Activated CD8-positive, alpha-beta memory T cell treated with anti-CD3 and anti-CD28 coated beads, Interleukin-2, amount 50 U/mL, for 24 hours (primary cell): ENCODE data around the gene PCDHGC5.
A peak's percentile ranks its signal among the peaks of the same experiment; 100 is the strongest.

Experiments used
- DNase-seq: peaks from one replicate; pipeline ENCODE4 v3.0.0-alpha.2; 2020; ENCODE audit errors: extremely low read depth

The PCDHGC5 gene

DNA sequence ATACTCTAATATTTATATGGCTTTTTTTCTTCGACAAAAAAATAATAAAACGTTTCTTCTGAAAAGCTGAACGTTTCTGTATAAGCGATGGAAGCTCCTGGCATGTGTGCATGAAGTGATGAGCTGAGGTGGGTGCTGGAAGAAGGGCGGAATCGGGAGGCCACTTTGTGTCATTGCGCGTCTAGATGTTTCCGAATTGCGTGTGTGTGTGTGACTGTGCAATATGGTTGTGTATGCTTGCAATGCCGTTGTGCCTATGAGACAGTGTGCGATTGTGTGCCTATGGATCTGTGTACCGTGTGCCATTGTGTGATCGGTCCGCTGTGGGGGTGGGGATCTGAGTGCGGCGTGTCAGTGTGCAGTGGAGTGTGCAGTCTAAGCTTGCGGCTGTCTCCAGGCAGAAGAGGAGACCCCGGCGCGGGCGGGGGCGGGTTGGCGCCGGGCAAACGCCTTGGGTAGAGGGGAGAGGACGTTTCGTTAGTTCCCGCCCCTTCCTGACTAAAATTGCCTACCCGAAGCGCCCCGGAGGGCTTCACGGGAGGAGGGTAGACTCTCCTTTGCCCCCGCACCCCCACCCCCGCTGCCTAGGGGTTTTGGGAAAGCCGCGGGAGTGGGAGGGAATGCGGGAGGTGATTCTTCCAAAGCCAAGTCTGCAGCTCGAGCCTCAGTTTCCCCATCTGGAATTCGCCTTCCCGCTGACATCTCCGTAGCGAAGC lies 24.2 kb downstream of the PCDHGC5 start:
- DNase-seq: no peak

DNA sequence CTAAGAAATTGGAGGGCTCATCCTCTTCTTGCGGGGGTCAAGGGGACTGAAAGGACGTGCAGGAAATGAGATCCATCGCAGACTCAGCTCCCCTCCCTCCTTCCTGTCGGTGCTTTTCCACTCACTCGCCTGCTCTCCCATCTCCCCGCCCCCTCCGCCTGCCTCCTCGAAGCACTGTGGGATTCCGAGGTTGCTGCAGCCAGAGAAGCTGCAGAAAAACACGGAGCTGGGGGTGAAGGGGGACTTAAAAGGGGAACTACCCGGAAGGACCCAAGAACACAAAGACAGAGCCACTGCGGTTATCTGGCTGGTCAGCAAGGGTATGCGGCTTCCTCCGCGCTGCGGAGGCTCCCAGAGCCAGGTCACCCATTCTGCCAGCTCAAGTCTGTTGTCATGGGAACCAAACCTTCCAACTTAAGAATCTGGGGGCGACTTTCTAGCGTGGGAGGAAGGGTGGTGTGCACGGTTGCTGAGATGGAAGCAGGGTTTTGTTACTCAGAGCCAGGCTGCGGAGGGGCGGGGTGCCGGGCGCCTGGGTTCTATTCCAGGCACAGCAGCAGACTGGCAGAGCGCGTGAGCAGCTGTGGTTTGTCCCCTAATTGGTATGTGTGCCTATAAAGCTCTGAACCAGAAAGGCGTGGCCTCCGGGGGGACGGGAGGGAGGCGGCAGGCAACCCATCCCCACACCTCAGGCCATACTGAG lies 24.9 kb downstream of the PCDHGC5 start:
- peak; percentile 44 for DNase-seq

GRCh38 chr5:141514330-141515133 lies 25.7 kb downstream of the PCDHGC5 start:
- no peak for DNase-seq

- DNase-seq: no peak
Measured at GRCh38 chr5:141515141-141515540, 26.3 kb downstream of the PCDHGC5 start.

GRCh38 chr5:141515946-141516671 lies 27.2 kb downstream of the PCDHGC5 start:
- DNase-seq: no peak

GRCh38 chr5:141516672-141517025 lies 27.8 kb downstream of the PCDHGC5 start:
- DNase-seq: no peak

- no peak for DNase-seq
Measured at GRCh38 chr5:141517312-141517711, 28.4 kb downstream of the PCDHGC5 start.

DNA sequence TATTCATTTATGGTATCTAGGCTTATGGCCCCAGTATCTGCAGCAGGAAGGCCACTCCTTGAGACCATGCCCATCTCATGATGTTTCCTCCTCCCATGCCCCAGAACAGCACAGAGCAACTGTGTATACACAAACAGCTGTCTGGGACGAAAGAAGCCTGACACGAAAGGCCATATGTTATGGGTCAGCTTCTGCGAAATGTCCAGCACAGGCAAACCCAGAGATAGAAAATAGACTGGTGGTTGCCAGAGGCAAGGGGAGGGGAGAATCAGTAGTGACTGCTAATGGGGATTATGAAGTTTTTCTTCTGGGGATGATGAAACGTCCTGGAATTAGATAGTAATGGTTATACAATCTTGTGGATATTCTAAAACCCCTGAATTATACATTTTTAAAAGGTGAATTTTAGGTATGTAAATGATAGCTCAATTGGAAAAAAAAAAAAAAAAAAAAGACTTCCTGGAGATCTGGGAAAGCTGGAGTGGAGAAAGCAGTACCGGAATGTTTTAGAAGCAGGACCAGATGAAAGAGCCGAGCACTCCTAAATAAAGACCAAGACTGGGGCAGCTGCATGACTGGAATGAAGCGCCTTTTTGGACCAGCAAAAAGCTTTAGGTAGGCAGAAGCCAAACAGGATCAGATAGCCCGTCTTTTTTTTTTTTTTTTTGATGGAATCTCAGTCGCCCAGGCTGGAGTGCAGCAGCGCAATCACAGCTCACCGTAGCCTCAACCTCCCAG lies 29.2 kb downstream of the PCDHGC5 start:
- no peak for DNase-seq

DNA sequence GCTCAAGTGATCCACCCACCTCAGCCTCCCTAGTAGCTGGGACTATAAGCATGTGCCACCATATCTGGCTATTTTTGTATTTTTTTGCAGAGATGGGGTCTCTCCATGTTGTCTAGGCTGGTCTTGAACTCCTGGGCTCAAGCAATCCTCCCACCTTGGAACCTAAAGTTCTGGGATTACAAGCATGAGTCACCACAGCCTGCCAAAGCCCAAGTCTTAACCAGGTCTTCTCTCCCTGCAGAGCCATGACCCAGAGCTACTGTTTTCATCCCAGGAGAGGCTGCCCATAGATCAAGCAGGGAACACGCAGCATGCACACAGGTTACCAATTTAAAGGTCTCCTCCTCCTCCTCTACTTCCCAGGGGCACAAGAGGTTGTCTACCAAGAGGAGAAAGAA lies 29.7 kb downstream of the PCDHGC5 start:
- DNase-seq: no peak

GRCh38 chr5:141519605-141520565 lies 31.0 kb downstream of the PCDHGC5 start:
- no peak for DNase-seq

DNA sequence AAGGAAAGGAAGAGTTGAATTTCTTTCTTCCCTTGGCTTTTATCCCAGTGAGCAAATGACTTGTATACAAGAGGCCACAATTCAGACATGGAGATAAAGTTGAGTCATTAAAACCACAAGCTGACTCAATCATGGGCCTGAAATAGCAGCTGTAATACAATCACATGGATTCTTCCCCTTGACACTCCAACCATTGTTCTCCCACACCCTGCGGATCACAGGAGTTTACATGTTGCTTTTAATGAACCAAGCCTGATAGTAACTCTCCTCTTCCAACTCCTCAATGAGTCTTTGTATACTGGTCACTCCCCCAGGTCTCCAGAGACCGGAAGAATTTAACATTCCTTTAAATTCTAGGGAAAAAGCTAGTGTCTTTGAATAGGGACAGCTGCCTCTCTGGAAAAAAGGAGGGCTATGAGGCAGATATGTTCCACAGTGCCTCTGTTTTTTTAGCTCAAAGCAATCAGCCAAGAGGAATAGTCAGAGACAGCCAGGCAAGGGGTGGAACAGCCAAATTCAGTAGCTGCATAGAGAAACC lies 32.4 kb downstream of the PCDHGC5 start:
- no peak for DNase-seq

- no peak for DNase-seq
Measured at GRCh38 chr5:141522301-141522700, 33.4 kb downstream of the PCDHGC5 start.

DNA sequence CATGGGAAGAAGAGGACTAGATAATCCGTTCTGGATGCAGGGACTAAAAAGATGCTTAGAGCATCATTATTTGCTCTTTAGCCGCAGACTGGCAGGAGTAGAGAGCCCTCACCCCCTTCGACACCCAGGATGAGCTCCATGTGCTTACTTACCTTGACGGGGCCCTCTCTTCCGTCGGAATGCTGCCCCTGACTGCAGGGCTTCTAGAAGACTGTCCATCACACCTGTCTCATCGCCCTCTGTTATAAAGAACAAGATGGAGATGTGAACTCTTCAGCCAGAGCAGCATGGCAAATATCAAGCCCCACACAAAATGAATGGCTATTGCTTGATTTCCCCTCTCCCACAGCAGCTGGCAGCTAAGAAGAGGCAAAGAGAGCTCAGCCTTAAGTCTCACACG lies 35.1 kb downstream of the PCDHGC5 start:
- no peak for DNase-seq

DNA sequence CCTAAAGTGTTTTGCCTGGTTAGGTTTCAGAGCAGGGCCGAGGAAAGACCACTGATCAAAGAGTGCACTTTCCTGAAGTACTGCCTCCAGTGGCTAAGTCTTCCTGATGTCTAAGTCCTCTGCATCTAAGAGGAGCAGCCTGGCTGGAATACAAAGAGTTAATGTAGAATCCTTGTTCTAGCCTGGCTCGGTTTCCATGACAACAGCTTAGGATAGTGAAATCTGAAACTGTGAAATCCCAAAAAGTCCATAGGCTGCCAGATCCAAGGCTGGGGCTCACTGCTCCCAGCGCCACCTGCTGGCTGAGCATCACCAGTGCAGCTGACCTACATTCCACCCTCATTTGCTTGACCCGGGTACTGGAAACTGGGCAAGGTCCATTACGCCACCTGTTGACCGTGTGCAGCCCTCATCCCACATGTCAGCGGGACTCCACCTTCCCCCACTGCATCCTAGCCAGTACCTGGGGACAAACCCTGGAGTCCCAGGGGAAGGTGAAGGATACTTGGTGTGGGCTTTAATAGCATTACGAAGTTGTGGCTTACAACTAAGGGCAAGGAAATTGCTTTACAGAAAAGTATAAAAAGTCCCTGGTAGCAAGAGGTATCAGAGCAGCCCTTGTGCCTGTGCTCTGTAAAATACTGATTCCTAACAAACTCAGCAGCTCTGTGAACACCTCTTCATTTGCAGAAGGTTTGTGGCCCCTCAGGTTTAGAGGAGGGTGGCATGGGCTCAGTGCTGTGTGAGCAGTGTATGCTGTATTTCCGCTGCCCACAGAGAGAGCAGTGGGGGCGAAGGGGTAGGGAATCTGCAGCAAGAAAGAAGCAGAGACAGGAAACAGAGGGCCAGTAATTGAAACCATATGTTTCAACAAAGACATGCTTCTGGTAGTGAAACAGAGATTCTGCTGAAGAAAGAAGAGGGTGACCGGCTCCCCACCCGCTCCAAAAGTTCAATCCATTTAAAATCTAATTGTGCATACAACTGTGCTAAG lies 36.0 kb downstream of the PCDHGC5 start:
- DNase-seq: no peak

GRCh38 chr5:141525653-141526052 lies 36.8 kb downstream of the PCDHGC5 start:
- no peak for DNase-seq

DNA sequence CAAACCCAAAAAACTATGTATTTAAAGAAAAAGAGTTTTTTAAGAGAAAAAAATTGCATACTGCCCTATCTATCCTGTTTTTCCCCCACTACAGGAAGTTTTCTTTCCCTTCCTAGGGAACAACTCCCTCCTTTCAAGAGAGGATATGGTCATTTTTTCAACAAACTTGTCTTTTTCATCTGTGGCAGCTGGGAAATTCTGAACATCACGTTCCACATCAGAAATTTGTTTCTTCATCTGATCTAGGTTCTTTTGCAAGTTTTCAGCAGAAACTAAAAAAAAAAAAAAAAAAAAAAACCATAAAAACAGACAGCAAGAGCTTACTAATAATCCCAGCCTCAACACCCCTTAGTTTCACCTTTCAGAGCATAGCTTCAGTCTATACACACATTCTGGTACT lies 38.5 kb downstream of the PCDHGC5 start:
- DNase-seq: no peak

DNA sequence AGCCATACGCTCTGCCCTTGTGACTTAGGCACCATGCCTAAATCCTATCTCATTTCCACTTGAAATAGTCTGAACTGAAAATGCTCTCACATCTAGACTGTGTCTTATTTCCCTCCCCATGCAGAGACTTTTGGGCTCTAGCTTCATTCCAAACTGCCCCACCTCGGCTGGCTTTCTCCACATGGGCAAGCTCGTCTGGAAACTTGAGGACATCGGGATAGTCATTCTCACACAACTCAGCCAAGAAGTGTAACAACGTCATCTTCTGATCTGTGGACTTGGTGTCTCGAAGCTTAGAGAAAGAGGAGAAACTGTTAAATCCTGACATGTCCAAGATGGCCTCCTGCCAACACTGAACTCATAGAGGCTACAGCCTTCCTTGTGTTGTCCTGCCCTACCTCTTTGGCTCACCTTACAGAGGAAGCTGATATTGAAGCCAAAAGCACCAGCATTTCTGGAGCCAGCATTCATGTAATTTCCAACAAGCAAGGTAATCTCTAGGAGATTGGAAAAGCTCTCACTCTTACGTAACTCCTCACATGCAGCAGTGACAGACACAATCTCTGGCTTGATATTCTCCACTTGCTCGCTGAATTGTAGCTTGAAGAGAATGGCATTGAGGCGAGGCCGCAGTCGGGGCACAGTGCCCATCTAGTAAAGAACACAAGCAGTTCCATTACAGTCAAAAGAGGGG lies 39.6 kb downstream of the PCDHGC5 start:
- DNase-seq: no peak

DNA sequence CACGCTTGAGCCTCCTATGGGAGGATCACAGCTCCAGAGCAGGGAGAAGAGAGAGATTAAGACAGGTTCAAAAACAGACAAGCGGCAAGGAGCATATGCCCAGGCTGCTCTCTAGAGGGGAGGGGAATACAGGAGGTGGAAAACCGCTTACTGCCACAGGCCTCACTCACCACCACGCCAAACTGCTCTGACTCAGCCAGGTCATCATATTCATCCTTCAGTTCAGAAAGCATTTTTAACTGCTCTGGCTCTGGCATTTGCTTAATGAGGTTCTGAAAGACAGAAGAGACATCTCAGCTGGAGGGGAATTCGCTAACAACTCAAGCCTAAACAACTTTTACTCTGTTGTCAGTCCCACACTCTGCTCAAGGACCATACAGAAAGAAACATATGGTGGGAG lies 40.1 kb downstream of the PCDHGC5 start:
- no peak for DNase-seq
